Activated CD8-positive, alpha-beta memory T cell treated with anti-CD3 and anti-CD28 coated beads for 4 hours (primary cell): ENCODE measurements around the gene ADRA2B.

Experiments
- DNase-seq, 2 donors: peaks; one replicate each; pipeline ENCODE4 v3.0.0-alpha.2; 2020; ENCODE audit warnings: low read depth in 2 of 2

The ADRA2B gene

DNA sequence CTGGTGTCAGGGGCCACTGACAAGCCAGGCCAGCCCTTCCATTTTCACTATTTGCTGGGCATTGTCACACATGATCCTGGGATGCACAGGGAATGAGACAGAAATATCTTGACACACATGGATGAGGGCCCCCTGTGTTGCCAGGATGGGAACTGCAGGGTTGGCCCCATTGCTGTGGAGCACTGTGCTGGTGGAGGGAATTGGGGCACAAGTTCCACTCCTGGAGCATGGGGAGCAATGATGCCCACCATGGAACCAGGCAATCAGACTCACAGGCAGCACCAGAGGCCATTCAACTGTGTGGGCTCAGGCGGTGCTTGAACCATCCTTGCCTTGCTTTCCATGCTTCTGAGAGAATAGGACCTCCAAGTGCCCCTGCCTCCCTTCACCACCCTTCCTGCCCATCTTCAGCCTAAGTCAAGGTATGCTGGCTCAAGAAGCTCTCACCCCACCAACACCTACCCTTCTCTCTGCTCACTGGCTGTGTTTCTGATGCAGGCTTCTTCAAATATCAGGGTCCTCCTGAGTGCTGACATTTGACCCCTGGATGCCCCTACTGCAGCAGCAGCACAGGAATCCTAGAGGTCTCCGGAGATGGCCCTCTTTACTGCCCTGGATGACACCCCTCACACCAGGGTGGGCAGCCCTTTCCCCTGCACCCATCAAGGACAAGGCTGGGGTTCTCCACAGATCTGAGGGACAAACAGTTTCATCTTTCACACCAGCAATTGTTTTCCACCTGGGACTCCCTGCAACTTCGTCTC lies 11.0 kb downstream of the ADRA2B start:
- DNase-seq, result no peak

DNA sequence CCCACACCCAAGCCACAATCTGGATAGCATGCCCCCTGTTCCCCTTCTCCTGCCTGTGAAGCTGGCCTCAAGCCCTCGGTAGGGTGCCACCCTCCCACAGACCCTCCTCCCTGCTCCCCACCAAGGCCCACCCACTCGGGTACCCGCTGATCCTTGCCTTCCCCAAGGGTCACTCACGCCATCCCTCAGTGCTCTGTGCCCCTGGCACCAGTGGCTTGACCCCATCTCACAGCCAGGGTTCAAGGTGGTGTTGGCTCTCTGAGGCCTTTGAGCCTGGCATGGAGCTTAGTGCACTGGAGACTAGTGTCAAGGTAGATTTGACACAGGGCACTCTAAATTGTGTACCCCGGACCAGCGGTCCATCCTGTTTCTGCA lies 11.9 kb downstream of the ADRA2B start:
- DNase-seq, result no peak

DNA sequence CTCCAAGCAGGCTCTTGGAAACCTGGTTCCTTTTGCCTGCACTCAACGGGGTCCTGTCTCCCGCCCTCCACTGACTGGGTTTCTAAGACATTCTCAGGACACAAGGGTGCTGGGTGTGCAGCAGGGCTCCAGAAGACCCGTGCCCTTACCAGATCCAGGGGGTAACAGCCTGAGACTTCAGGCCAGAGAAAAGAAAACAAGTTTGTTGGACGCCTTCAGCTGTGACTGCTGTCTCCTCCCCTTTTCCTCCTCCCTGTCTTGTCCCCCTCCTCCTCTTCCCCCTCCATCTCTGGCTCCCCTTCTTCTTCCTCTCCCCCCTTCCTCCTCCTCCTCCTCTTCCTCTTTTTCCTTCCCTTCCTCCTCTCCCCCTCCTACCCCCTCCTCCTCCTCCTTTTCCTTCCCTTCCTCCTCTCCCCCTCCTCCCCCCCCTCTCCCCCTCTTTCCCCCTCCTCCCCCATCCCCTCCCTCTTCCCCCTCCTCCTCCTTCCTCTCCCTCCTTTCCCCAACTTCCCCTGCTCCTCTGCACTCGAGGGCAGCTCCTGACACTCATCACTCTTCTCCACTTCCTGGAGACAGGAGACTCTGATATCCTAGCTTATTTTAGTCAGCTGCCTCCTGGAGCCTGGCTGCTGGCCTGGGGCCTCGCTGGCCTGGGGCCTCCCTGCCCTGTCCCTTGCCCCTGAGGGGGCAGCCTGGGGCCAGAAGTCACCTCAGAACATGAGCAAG lies 12.4 kb downstream of the ADRA2B start:
- DNase-seq, result no peak

DNA sequence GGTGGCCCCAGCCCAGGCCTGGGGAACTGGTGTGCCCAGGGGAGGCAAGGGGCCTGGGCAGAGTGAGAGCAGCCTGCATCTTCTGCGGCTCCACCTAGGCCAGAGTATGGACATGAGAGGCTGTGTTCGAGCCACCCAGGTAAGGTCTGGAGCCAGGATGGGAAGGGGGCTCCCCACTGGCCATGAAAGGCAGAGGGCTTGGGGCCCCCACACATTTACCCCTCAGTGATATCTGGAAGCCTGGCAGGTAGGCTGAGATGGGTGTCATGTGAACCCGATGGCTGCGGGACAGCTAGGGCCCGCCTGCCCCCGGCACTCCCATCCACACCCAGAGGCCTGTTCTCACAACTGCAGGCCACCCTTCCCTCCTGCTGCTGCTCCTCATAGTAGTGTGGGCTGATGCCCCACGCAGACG lies 13.2 kb downstream of the ADRA2B start:
- no peak for DNase-seq

DNA sequence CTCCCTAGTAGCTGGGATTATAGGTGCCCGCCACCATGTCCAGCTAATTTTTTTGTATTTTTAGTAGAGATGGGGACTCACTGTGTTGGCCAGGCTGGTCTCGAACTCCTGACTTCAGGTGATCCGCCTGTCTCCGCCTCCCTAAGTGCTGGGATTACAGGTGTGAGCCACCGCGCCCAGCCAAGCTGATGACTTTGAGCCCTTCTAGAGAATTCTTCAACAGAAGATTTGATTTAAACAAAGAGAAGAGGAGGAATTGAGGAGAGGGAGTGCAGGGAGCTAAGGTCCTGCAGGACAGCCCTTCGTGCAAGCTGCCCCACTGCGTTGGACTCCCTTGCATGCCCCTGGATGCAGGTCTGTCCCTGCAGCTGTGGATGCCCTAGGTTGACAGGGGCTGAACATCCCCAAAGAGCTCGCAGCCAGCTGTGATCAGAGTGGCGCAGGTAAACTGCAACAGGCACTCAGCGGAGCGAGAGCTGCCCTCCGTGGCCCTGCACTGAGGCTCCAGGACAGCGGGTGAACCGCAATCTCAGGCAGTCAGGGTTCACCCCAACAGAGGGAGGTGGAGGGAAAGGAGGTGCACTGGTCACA lies 13.7 kb downstream of the ADRA2B start:
- DNase-seq, result no peak

DNA sequence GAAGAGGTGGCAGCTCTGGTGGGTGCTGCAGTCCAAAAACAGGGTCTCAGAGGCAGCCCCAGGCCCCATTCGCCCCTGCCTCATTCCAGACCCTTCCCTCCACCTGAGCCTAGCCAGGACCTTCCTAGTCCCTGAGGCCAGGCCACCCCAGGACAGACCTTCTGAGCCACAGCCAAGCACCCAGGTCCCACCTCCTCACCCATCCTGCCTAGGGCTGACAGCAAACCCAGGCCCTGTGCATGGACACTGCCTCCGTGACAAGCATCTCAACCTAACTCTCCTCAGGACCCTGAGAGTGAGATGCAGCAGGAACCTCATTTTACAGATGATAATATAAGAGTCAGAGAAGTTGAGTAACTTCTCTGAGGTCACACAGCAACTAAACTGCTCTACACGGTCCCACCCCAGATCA lies 15.5 kb downstream of the ADRA2B start:
- DNase-seq, result no peak

DNA sequence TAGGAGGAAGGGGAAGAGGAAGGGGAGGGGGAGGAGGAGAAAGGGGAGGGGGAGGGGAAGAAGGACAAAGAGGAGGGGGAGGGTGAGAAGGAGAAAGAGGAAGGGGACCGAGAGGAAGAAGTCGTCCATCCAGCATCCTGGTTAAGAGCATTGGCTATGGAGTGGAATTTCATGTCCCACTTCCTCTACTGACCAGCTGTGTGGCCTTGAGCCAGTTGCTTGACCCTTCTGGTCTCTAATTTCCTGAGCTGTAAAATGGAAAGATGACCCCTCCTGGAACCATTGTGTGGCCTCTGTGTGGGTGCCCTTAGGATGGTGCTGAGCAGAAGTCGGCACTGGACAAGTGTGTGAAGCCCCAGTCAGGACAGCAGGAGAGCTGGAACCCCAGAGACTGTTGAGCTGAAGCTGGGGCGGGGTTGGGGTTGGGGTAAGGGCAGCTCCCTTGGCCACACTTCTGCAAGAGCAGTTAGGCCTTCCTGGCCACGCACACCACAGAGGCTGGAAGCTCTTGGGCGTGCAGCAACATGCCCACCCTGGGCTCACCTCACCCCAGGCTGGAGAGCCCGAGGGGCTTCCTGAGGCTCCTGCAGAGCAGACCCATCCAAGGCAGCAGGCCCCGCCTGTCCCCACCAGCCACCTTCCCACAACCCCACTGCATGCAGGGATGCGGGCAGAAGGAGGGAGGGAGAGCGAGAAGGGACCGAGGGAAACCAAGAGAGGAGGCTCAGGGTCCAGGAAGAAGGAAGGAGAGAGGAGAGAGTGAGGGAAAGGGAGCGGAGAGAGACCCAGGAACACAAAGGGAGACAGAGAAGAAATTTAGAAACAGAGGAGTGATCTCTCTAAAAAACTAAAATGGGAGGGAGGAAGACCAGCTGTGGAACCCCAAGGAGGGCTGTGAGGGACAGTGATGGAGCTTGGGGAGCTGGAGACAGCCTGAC lies 16.2 kb downstream of the ADRA2B start:
- no peak for DNase-seq

DNA sequence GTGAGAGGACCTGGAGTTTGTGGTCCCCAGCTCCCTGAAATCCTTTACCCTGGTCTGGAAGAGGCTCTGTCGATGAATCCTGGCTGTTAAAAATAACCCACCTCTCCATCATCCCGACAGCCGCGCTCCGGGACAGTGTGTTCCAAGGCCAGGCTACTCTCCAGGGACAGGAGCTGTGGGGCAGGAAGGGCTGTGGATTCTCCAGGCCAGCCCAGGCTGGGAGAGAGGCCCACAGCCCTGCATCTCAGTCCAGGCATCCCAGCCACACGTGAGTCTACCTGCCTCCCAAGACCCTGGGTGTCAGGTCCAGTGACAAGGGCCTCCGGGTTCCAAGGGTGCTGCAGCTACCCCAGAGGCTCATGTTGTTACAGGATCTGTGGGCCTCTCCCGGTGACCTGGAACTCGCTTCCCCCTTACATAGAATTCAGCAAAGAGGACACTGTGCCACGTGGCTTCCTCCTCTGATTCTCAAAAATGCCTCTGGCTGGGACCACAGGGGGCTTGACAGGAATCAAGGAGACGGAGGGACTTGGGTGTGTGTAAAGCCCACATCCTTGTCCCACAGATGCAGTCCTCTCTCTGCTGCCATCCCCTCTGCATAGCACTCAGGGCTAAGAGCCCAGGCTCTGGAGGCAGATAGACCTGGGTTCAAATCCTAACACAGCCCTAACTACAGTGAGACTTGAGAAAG lies 17.3 kb downstream of the ADRA2B start:
- no peak for DNase-seq

DNA sequence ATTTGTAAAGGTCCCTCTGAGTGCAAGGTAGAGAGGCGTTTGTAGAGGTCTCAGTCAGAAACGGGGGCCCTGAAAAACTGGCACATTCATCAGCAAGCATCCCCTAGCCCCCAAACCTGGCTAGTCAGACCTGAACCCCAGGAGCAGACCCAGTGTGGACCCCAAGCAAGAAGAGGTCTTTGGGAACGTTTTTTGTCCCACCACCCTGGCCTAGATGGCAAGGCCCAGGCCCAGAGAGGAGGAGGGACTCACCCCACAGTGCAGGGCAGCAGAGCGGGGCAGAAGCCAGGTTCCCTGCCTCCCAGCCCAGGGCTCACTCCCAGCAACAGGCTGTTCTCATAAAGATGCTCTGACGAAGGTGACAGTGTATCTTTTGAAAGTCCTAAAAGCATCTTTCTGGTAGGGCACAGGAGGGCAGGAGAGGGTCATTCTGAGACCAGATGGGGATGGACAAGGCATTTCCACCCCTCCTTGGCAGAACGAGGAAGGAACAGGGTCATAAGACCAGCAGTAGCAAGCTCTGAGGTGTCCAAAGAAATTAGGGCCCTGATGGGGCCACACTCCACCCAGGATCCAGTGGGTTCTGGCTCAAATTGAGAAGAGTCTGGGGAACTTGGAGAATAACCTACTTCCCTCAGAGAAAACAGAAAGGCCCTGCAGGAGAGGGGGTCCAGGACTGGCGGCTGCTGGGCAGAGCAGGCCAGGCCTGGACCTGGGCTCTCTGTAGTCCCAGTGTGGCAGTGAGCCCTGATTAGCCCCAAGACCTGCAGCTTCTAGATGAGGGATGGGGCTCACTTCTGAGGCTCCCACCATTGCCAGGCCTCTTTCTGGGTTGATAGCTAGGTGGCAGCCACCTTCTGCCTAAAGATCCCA lies 18.2 kb downstream of the ADRA2B start:
- no peak for DNase-seq

DNA sequence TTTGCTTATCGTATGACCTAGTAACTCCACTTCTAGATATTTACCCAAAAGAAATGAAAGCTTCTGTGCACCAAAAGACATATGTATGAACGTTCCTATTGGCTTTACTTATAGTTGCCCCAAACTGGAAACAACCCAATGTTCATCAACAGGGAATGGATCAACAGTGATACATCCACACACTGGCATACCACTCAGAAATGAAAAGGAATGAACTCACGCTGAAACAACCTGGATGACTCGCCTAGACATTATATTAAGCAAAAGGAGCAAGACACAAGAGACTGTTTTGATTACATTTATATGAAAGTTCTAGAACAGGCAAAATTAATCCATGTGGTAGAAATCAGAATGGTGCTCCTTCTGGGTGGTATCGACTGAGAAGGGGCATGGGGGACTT lies 18.9 kb downstream of the ADRA2B start:
- DNase-seq, result no peak

DNA sequence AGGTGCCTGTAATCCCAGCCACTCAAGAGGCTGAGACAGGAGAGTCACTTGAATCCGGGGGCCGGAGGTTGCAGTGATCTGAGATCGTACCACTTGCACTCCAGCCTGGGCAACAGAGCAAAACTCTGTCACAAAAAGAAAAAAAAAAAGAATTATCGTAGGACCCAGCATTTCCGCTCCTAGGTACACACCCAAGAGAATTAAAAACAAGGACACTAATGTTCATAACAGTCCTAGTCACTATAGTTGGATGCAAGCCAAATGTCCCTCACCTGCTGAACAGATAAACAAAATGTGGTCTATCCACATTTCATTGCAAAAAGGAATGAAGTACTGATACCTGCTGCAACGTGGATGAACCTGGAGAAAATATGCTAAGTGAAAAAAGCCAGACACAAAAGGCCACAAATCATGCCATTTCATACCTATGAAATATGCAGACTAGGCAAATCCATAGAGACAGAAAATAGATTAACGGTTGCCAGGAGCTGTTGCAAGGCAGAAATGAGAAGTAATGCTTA lies 21.2 kb downstream of the ADRA2B start:
- DNase-seq, result no peak

DNA sequence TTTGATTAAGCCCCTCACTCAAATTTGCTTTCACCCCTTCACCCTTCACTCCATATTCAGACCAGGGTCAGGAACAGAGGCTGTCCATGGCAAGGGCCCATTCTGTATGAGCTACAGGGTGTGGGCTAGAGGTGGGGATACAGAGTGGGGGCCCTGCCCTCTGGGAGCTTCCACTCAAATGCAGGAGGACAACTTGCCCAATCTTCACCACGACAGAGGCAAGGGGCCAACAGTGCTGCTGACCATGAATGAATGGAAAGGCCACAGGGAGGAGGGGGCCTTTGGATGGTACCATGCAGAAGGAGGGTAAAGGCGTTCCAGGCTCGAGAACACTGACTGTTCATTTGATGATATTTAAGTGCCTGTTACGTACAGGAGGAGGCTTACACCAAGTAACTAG lies 22.8 kb downstream of the ADRA2B start:
- DNase-seq, result no peak

DNA sequence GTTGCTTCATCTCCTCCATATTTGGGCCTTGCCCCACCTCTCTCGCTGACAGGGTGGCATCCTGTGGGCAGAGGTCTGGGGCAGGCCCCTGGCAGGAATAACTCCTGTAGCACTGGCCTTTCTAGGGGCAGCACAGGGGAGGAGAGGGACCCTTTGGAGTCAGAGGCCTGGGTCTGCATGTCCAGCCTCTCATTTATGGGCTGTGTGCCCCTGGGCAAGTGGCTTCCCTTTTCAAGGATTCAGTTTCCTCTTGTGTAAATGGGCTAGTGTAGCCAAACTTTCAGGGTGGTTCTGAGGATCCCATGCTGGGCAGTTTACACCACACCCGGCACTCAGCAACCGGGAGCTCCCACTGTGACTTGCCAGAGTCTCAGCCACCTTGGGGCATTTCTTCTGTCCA lies 23.4 kb downstream of the ADRA2B start:
- no peak for DNase-seq

DNA sequence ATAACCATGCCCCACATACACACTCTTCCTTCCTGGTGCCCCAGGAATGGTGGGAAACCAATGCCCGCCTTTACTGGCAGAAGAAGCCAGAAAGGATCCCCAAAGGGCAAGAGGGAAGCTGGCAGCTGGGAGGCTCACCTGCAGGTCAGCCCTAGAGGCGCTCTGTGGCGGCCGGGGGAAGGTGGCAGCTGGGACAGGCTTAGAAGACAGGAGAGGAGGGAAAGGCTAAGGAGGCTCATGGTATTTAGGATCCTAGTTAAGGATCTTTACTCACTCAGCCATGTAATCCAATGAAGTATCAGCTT lies 23.8 kb downstream of the ADRA2B start:
- no peak for DNase-seq

DNA sequence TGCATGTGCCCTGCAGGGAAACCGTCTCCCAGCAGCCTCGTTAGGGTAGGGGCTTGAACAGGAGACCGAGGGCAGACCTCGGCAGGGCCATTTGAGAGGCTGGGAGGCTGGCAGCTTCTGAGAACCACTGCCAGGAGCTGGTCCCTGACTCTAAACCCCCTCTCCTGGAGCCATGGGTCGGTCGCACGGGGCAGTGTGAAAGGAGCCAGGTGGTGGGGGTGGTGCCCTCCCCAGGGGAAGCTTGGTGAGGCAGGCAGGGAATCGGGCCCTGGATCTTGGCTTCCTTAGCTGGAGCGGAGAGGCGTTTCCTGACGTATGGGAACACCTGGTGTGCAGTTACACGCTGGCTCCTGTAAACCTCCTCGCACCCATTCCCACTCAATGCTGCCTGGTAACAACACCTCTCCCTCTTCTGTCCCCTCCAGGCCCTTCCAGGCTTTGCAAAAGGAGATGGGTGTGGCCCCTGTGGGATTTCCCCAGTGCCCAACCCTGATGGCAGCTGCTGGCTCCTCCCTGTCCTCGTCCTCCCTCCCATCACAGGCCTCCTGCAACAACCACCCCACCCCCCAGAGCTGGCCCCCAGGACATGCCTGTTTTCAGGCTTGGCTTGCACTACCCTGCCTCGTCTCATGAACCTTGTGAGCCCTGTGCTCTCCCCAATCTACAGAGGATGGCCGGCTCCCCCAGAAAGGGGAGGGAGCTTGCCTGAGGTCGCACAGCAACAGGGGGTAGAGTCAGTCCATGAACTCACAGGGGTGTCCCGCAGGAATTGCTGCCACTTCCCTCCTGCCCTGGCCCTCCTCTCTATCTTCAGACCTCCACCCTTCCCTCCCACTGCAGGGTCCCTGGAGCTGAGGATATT lies 24.4 kb downstream of the ADRA2B start:
- DNase-seq, result no peak

DNA sequence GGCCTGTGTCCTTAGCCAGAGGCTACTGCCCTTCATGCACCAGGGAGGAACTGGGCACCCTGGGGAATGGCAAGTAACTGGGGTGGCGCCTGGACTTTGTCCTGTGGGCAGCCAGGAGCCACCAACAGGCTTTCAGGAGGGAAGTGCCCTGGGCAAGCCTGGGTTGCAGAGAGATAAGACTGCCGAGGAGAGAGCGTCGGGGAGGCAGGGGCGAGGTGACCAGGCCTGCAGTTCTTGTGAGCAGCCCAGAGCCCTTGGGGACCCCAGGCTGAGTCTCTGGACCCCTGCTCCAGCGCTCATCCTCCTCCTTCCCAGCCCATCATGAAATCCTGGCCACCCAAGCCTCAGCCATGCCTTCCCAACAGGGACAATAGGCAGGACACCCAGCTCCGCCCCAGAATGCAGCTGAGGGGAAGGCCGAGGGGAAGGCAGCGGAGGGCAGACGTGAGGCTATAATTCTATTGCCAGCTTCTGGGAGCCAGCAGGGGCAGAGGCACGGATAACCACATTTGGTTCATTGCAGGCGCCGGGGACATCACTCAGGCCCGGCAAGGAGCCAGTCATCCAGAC lies 25.1 kb downstream of the ADRA2B start:
- DNase-seq, result no peak

DNA sequence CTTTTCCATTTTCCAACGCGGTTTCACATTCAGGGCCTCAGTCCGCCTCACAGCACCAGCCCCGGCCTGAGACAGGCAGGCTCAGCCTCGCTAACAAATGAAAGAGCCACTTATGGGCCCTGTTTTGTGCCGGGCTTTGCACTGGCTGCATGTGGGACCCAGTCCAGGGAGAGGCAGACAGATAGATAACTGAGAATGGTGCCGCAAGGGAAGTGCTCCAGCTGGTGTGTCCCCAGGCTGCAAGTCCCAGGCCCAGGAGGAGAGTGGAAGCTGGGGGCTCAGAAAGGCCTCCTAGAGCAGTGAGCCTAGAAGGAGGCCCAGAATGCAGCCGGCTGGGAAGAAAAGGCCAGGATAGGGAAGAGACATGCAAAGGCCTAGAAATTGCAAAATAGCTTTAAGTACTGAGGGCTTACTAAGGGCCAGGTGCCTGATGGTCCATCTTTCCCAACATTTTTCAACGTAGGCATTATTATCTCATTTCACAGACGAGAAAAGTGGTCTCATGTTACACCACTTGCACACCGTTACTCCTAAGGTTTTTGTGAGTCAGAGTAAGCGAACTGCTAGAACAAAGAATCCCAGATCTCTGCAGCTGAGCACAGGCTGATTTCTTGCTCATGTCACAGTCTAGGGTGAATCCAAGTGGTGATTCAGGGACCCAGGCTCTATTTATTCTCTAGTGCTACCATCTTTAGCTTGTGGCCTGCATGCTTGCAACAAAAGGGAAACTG lies 26.0 kb downstream of the ADRA2B start:
- no peak for DNase-seq
